SIG-M5 treated with dmso at 0.1 percent for 504 hours (cell line): Measurements from ENCODE around the gene RSAD2.
"Not testable (repeated sequence)": the region's sequence is repeated elsewhere in the genome, so short reads cannot be mapped to it uniquely, and the experiment has no call there.

Experiments
- DNase-seq: peaks from one replicate; lab custom pipeline; 2025; ENCODE audit not compliant: unreplicated experiment; lab: John Stamatoyannopoulos, UW

RSAD2 gene, protein sequence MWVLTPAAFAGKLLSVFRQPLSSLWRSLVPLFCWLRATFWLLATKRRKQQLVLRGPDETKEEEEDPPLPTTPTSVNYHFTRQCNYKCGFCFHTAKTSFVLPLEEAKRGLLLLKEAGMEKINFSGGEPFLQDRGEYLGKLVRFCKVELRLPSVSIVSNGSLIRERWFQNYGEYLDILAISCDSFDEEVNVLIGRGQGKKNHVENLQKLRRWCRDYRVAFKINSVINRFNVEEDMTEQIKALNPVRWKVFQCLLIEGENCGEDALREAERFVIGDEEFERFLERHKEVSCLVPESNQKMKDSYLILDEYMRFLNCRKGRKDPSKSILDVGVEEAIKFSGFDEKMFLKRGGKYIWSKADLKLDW

DNA sequence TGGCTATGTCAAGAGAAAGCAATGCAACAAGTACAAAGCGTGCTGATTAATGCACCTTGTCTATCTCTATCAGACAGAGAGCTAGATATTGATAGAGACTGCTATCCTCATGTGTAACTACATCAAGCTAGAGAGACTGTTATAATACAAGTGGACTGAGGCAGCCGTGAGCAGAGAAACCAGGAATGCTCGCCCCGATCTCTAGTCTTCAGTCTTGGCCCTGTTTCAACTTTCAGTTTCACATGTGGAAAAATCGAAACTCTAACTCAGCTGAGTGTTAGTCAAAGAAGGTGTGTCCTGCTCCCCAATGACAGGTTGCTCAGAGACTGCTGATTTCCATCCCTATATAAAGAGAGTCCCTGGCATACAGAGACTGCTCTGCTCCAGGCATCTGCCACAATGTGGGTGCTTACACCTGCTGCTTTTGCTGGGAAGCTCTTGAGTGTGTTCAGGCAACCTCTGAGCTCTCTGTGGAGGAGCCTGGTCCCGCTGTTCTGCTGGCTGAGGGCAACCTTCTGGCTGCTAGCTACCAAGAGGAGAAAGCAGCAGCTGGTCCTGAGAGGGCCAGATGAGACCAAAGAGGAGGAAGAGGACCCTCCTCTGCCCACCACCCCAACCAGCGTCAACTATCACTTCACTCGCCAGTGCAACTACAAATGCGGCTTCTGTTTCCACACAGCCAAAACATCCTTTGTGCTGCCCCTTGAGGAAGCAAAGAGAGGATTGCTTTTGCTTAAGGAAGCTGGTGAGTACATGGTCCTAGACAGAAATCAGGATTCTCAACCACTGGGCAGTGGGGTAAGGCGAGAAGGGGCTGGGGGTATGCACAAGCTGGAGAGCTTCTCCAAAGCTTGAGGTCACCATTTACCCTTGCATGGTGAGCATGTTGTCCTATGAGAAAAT lies at the start of gene RSAD2:
Gene RSAD2, plus strand, starts transcription at position 376 of the 903 bp plus-strand sequence. Its CDS starts 24 bp downstream, at position 400.
- no peak for DNase-seq

DNA sequence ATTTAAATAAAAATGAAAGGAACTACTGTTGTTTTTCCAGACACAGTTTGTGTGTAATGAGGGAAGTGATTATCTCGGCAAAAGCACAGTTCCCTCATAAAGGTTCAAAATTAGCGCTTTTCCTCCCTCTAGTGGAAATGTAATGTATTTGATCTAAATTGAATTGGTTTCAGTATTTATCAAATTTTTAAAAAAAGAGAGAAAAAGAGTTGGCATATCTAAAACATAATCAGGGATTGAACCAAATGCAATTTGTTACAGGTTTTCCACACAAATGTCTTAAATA lies 49.3 kb upstream of the RSAD2 start:
- DNase-seq = peak; percentile 14

DNA sequence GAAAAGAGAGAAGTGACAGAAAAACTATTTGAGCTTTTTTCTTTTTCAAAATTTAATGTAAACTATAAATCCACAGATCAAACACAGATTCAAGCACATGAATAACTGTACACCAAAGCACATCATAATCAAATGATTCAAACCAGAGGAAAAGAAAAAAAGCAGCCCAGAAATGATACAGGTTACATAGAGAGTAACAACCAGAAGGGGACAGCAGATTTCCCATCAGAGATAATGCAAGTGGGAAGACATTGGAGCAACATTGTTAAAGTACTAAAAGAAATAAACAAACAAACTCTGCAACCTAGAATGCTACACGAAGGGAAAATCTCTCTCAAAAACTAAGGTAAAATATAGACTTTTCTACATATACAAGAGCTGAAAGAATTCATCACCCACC lies 46.3 kb upstream of the RSAD2 start:
- no peak for DNase-seq

DNA sequence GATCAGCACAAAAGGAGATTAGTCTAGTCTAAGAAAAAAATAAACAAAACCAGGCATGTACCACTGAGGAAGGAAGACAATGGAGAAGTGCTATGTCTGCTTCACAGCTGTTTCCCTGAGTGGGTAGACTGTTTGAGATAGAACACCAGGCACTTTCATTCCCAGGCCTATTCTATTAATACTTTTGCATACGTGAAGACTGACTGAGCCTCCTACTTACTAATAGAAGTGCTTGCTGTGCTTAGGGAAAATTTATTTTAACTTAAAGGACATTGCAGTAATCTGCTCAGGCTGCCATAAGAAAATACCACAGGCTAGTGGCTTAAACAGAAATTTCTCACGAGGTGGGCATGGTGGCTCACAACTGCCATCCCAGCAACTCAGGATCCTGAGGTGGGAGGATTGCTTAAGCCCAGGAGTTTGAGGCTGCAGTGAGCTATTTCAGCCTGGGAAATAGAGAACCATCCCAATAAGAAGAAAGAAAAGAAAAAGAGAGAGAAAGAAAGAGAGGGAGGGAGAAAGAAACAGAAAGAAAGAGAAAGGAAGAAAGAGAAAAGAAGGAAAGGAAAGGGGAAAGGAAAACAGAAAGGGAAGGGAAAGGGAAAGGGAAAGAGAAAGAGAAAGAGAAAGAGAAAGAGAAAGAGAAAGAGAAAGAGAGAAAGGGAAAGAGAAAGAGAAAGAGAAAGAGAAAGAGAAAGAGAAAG lies 44.8 kb upstream of the RSAD2 start:
- no peak for DNase-seq

DNA sequence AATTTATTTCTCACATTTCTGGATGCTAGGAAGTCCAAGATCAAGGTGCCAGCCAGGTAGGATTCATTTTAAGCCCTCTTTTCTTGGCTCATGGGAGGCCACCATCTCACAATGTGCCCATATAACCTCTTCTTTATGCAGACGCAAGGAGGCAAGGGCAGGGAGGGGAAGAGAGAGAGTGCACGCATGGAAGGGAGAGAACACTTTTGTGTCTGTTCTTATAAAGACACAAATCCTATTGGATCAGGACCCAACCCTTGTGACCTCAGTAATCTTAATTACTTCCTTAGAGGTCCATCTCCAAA lies 44.3 kb upstream of the RSAD2 start:
- no peak for DNase-seq

DNA sequence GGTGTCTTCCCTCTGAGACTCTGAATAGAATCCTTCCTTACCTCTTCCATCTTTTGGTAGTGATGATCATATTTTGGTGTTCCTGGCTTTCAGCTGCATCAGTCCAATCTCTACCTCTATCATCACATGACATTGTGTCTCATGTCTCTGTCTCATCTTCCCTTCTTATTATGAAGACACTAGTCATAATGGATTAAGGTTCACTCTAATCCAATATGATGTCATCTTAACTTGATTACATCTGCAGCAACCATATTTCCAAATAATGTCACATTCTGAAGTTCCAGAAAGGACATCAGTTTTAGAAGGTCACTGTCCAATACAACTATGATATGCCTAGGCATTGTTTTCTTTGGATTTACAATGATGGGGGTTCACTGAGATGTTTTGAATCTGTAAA lies 43.4 kb upstream of the RSAD2 start:
- no peak for DNase-seq

DNA sequence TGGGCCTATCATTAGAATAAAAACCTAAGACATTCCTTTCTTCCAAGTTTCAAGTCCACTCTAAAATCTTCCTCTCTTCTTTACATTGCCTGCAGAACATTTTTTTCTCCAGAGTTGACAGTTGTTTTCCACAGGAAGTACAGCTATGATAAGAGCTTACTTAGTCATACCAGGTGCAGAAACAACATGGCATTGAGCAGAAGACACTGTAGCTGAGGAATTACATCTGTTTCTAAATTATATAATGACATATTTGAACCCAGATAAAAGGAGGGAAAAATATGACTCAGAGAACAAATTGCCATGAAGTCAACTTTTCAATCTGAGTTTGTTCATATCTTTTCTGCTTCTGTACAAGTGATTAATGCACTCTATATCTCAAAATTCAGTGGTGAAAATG lies 42.1 kb upstream of the RSAD2 start:
- DNase-seq = no peak

DNA sequence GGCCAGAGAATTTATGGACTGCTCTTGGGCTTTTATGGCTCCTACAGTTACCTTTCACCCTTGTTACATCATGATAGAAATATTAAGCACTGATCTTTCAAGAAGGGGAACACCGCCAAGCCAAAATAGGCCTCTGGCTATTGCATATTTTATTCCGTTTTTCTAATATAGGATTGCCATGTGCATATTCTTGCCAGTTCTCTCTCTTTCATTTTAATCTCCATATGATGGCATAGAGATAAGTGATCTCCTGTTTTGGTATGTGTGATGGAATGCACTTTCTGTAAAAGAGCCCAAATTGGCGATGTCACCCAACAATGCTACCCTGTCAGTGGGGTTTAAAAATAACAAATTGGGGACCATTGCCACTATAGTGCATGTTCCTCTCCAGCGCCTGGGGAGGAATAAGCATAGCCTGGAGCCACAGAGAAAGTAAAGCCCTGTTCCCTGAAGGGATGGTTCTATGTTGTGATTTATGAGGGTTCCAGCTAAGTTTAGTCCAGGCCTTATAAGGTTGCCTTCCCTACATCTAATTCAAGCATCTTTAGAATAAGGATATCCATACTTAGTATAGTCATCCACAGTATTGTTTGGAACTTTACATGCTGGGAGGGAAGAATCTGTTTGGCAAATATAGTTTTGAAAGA lies 38.8 kb upstream of the RSAD2 start:
- no peak for DNase-seq

DNA sequence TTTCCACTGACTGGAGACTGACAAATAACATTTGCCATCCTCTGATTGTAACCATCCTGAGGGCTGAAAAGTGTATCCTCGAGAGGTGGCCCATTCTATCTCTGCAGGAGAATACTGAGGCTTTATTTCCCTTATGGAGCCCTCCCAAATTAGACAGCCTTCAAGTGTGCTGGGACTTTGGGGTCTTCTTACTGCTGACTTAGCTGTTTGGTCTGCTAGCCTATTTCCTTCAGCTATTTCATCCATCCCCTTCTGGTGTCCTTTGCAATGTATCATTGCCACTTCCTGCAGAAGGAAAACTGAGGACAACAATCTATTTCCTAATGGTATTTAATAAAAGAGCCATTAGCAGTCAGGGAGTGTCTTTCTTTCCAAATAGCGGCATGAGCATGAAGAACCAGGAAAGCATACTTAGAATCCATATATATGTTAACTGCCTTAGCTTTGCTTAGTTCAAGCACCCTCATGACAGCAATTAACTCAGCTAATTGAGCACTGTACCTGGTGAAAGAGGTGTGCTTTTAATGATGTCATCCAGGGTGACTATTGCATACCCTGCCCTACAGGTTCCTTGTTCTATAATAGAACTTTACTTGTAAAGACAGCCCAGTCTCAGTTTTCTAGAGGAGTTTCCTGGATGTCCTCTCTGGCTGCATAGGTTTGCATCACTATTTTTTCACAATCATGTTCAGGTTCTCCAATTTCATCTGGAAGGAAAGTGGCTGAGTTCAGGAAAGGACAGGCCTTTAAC lies 35.9 kb upstream of the RSAD2 start:
- DNase-seq = no peak

DNA sequence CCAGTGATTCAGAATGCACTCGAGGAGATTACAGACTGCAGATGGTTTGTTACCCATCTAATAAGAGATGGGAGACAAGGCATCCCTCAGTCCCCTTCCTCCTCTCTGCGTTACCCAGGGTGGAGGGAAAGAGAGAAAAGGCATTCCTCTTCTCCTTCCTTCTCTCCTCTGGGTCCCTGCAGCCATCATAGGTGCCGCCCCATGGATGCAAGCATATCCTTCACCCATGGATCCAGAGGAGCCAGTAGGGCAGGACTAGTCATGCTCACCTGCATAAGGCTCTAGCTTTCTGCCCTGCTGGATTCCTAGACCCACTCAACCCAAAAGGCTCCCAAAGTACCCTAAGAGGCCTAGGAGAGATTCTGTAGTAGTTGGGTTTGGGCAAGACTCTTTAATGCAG lies 32.3 kb upstream of the RSAD2 start:
- no peak for DNase-seq

DNA sequence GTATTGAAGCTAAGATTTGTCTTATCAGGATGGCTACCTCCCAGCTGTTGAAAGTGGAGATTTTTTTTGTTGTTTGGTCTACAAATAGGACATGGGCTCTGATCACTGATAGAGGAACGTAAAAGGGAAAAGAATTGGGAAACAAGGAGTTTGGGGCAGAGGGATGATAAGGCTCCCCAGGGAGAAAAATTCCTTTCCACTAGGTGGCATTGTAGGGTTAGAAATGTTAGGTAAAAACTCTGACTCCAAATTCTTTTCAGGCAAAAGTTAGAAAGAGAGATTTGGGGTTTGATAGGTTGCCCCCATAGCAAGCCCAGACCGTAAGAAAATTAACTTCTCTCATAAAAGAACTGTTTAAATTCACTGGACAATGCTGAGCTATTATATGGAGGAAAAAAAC lies 31.7 kb upstream of the RSAD2 start:
- no peak for DNase-seq

DNA sequence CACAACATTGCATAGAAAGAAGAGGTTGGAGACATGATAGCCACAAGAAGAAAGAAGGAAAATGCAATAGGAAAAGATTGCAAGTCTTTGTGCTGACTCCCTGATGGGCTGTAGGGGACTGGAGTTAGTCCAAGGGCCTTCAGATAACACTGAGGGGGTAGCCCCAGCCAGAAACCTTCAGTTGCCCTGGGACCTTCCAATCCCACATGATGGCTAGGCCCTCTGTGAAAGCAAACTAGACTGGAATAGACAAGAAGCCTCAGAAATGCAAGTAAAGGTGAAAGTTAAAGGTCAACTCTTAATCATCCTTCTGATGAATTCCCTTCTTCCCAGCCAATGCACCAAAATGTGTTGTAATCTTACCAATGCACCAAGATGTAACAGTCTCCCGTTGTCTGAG lies 31.0 kb upstream of the RSAD2 start:
- no peak for DNase-seq

DNA sequence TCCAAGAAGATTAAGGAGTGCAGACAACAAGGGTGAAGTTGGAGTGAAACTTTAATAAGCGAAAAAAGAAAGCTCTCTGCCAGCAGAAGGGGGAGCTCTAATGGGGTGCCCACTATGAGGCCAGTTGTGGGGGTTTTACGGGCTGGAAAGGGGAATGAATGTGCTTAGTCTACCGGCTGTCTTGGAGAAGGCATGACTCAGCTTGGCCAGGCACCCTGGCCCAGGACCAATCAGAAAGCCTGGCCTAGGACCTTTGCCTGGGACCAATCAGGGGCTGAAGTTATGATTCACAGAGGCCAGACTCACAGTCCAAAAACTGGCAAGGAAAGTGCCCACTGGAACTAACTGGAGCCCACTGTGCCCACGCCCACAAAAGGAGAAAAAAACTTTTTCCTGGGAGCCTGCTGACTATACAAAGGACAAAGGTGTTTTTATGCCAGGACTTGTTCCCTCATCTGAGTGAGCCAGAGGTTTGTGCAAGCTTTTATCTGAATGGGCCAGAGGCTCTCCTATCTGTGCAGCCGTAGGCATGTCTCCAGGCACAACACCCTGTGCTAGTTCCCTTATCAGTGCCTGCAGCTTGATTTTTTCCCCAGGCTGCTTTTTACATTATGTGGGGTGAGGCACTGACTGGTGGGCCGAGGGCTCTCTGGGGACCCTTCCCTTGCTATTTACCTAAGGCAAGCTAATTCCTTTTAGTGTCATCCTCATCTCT lies 30.5 kb upstream of the RSAD2 start:
- DNase-seq = no peak

DNA sequence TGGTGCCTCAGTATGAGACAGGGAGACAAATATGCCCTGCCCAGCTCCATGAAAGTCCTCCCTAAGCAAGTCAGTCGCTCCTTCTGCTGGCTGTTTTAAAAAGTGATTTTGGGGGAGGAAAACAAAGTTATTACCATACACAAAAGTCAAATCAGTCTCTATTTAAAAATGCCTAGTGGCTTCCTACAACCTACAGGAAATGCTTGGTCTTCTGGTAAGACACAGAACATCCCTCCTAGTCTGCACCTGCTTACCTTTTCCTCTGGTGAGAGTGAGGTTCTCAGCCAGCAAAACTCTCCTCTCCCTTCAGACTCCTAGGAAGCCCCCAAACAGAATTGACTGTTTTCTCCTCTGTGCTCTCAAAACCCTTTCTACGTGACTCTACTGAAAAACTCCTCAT lies 25.4 kb upstream of the RSAD2 start:
- DNase-seq = no peak

DNA sequence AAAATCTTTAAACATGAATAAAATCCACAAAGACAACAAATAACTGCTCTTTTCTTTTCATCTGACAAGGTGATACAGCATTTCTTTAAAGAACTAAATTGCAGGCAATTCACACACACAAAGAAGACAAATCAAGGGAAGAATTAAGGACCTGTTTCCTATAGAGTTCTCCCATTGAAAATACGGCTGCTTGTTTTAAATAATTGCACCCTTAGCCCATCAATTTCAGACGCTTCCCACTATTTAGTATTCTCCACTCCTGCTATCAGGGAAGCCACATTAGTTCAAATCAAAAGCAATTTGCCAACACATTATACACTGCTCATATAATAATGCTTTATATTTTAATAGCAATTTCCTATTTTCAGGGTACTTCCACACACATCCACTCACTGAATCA lies 23.2 kb upstream of the RSAD2 start:
- DNase-seq = no peak

DNA sequence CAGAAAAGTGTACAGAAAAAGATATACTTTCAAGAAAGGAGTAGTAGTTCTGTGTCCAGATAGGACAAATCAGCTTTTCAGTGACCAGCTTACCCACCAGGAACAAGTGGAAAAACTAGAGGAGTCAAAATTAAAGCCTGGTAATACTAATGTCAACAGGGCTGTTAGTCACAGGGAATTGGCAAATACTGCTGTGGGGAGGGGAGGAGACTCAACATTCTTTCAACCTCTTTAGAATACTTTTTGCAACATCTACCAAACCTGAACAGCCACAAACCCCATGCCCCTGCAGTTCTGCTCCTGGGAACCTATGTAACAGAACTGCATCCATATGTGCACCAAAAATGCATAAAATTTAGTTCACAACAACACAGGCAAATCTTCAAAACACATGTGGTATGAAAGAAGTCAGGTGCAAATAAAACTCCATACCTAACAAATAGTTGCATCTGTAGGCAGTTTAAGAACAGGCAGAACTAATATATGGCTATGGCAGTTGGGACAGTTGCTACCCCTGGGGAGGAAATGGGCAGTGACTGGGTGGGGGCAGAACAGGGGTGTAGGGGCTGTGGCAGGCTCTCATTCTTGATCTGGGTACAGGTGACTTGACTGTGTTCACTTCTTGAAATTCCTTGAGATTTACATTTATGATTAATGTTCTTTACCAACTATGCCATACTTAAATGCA lies 21.6 kb upstream of the RSAD2 start:
- no peak for DNase-seq

DNA sequence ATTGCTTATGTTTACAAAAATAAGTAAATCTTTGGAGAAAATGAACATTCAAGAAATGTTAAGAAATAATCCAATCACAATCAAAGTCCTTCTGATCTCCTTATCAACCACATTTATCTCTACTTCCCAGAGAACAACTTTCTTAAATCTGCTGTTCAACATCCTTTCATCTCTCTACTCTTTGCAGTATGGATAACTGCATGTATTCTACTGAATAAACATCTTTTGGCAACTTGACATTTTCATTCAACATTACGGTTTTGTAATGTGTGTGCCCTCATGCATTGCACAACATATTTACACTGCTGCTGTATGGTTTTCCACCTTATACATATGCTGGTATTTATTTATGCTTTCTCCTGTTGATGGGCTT lies 21.0 kb upstream of the RSAD2 start:
- DNase-seq = no peak

DNA sequence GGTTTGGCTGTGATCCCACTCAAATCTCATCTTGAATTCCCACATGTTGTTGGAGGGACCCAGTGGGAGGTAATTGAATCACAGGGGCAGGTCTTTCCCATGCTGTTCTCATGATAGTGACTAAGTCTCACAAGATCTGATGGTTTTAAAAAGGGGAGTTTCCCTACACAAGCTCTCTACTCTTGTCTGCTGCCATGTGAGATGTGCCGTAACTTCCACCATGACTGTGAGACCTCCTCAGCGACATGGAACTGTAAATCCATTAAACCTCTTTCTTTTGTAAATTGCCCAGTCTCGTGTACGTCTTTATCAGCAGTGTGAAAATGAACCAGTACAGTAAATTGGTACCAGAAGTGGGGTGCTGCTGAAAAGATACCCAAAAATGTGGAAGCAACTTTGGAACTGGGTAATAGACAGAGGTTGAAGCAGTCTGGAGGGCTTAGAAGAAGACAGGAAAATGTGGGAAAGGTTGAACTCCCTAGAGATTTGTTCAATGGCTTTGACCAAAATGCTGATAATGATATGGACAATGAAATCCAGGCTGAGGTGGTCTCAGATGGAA lies 19.0 kb upstream of the RSAD2 start:
- not testable (repeated sequence) for DNase-seq

DNA sequence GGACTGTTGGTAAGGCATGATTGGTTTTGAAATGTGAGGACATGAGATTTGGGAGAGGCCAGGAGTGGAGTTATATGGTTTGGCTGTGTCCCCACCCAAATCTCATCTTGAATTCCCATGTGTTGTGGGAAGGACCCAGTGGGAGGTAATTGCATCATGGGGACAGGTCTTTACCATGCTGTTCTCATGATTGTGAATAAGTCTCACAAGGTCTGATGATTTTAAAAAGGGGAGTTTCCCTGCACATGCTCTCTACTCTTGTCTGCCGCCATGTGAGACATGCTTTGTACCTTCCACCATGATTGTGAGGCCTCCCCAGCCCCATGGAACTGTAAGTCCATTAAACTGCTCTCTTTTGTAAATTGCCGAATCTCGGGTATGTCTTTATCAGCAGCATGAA lies 17.3 kb upstream of the RSAD2 start:
- no peak for DNase-seq
